Osteoblast (primary cell): ENCODE data around the gene RPL23. TPM values are rescaled to one million over a fixed set of nuclear protein-coding genes. Genes with fewer than 3 reads are reported as not detected.

Experiments
- DNase-seq: peaks from one replicate; pipeline ENCODE4 v3.0.0; 2011; ENCODE audit warnings: low spot score, mixed read lengths; ENCODE audit not compliant: insufficient read length; ENCODE audit errors: missing footprints
- H2AFZ ChIP-seq: 2 replicates; pipeline ENCODE4 v1.6.0; 2011; ENCODE audit warnings: mild to moderate bottlenecking, low read length
- H3K27ac ChIP-seq: 2 replicates; pipeline ENCODE4 v1.5.1; 2011; ENCODE audit warnings: mild to moderate bottlenecking, low read depth, low read length, moderate library complexity
- H3K27me3 ChIP-seq: 2 replicates; pipeline ENCODE4 v1.6.0; 2012; ENCODE audit warnings: mild to moderate bottlenecking, control low read depth, inconsistent platforms, low read length, moderate library complexity; ENCODE audit not compliant: insufficient read depth
- H3K36me3 ChIP-seq: 2 replicates; pipeline ENCODE4 v1.5.1; 2011; ENCODE audit warnings: mild to moderate bottlenecking, low read length, control low read depth, moderate library complexity; ENCODE audit not compliant: insufficient read depth
- H3K4me1 ChIP-seq: 2 replicates; pipeline ENCODE4 v1.5.1; 2011; ENCODE audit warnings: mild to moderate bottlenecking, low read length, control low read depth, moderate library complexity; ENCODE audit not compliant: insufficient read depth
- H3K4me2 ChIP-seq: 2 replicates; pipeline ENCODE4 v1.6.0; 2011; ENCODE audit warnings: mild to moderate bottlenecking, low read length; ENCODE audit not compliant: insufficient read depth
- H3K4me3 ChIP-seq: fragments of 200-600 bp; sonication (generic); 3 replicates; pipeline ENCODE4 v1.5.1; 2012; ENCODE audit warnings: mild to moderate bottlenecking, low read length, inconsistent platforms; ENCODE audit not compliant: insufficient read depth
- H3K79me2 ChIP-seq: 2 replicates; pipeline ENCODE4 v1.6.0; 2012; ENCODE audit warnings: mild to moderate bottlenecking, low read length, control low read depth, inconsistent platforms; ENCODE audit not compliant: insufficient read depth
- H3K9me3 ChIP-seq: 2 replicates; pipeline ENCODE4 v1.5.1; 2011; ENCODE audit warnings: low read depth, low read length, control low read depth
- H4K20me1 ChIP-seq: 2 replicates; pipeline ENCODE4 v1.6.0; 2012; ENCODE audit warnings: mild to moderate bottlenecking, low read length, control low read depth; ENCODE audit not compliant: insufficient read depth
- total RNA-seq: library from RNA; depleted of rRNA; stranded (reverse); fragments of >200 nt; gene quantifications from 2 replicates; pipeline ENCODE4 v1.2.3, GENCODE V29; 2012
- TF ChIP-seq, protein P1 (sequence below): IDR thresholded peaks from 2 replicates; pipeline ENCODE4 v1.5.1; 2011; ENCODE audit warnings: mild to moderate bottlenecking, low read depth, low read length, moderate library complexity; ENCODE audit errors: extremely low read depth

The RPL23 gene
- total RNA-seq, 1 donor = 821 TPM

DNA sequence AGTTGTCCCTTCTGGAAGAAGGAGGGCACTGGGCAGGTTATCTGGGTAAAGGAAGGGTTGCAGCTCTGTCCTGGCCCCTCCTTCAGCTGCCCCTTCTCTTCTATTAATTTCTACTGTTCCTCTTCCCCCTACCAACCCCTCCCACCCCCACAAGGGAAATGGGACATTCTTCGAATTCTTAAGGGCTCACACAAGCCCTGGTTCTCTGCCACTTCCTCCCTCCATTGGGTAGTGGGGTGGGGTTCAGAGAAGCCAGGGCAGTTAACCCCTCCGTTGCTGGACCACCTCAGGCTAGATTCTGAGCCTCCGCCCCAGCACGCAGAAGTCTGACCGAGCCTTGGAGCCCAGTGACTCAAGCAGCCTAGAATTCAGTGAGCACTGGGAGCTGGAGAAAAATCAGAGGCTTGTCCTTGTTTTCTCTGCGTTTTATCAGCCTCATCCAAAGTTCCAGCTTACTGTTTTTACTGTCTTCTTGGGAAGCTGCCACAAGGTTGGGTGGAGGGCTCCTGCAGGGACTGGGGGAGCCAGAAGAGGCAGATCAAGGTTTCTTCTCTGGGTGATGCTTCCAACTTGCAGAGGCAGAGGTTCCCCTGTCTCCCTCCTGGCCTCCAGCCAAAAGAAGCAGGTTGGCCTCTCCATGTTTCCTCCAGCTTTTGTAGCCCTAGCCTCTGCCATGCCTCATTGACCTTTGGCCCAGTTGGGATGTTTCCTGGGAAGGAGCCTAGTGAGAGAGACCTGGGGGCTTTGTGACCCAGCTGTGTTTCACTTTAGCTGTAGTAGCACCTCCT lies 26.6 kb upstream of the RPL23 start:
- Histone ChIP-seq H3K9me3 (no peaks in the 10 kb centered on the region), H3K4me3 (peak overlapping the region; percentile 24), H2AFZ (no peak overlapping the region), H3K36me3 (peaks cover 47% of the 10 kb centered on the region), H3K27ac (peak overlapping the region; percentile 54), H3K4me1 (peaks cover 62% of the 10 kb centered on the region), H3K4me2 (peak overlapping the region; percentile 51), H3K27me3 (no peaks in the 10 kb centered on the region), H4K20me1 (peaks cover 82% of the 10 kb centered on the region), H3K79me2 (peaks cover 86% of the 10 kb centered on the region)
- TF ChIP-seq, protein P1, sequence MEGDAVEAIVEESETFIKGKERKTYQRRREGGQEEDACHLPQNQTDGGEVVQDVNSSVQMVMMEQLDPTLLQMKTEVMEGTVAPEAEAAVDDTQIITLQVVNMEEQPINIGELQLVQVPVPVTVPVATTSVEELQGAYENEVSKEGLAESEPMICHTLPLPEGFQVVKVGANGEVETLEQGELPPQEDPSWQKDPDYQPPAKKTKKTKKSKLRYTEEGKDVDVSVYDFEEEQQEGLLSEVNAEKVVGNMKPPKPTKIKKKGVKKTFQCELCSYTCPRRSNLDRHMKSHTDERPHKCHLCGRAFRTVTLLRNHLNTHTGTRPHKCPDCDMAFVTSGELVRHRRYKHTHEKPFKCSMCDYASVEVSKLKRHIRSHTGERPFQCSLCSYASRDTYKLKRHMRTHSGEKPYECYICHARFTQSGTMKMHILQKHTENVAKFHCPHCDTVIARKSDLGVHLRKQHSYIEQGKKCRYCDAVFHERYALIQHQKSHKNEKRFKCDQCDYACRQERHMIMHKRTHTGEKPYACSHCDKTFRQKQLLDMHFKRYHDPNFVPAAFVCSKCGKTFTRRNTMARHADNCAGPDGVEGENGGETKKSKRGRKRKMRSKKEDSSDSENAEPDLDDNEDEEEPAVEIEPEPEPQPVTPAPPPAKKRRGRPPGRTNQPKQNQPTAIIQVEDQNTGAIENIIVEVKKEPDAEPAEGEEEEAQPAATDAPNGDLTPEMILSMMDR = no peak
- peak; percentile 96 for DNase-seq

DNA sequence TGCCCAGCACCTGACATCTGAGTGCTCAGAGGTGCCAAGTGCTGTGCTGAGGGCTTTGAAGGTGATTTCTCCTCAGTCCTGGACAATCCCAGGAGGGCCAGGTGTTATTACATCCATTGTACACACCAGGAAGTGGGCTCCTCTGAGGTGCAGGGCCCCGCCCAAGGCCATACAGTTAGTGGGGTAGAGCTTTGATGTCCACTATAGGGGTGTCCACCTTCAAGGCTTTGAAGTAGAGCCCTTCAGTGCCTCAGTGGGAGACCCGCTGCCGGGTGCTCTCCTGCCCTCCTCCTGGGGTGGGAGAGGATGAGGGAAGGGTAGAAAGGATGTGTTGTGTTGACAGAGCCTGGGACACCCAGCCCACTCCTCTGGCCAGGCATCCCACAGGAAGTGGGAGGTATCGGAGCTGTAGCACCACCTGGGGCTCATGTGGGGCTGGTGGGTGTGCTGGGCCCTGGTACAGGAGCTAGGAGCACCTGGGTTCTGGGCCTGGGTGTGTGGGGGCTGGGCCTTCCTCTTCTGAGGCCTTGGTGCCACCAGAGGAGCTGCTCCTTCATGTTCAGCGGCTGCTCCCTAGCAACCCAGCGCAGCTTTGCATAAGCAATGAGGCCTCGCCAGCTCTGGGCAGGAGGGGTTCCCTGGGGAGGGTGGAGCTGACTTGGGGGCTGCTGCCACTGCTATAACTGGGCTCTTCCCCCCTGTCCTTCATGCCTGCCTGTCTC lies 23.8 kb upstream of the RPL23 start:
- peaks cover 87% of the 10 kb centered on the region for H3K79me2 ChIP-seq
- H3K36me3 ChIP-seq = peaks cover 35% of the 10 kb centered on the region
- H3K27ac ChIP-seq = peak overlapping the region; percentile 33
- H3K27me3 ChIP-seq = no peaks in the 10 kb centered on the region
- H3K4me3 ChIP-seq = no peak overlapping the region
- no peak overlapping the region for H3K4me2 ChIP-seq
- peaks cover 73% of the 10 kb centered on the region for H3K4me1 ChIP-seq
- no peak overlapping the region for H2AFZ ChIP-seq
- H3K9me3 ChIP-seq = no peaks in the 10 kb centered on the region
- TF ChIP-seq, protein P1 = no peak
- peaks cover 87% of the 10 kb centered on the region for H4K20me1 ChIP-seq
- peak; percentile 49 for DNase-seq

DNA sequence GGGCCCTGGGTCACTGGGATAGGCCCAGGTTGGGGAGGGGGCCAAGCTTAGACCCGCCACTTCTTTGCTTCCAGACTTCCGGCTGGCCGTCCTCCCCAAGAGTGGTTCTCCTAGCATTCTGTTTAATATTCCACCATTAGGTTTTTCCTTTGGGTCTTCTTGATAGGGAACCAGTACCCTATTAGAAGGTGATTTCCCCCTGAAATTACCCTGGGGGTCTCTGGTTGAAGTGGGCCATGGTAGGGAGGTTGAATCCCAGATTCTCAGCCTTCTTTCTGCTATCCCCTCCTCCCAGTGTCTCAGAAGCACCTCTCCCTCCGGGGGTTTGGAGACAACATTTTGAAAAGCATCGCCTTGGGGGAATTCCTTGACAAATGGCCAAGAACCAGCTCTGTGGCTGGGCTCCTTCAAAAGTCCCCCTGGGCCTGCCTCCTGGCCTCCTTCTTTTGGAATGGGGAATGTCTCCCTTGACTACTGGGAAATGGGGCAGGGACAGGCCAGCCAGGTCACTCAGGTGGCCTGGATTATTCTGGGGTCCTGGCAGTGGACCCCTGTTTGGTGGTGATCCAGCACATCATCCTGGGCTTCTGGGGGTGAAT lies 22.1 kb upstream of the RPL23 start:
- Histone ChIP-seq H3K79me2 (peaks cover 87% of the 10 kb centered on the region), H3K36me3 (peaks cover 27% of the 10 kb centered on the region), H2AFZ (no peak overlapping the region), H4K20me1 (peaks cover 85% of the 10 kb centered on the region), H3K9me3 (no peaks in the 10 kb centered on the region), H3K4me3 (peak overlapping the region; percentile 54), H3K27ac (peak overlapping the region; percentile 7), H3K4me2 (peak overlapping the region; percentile 94), H3K27me3 (no peaks in the 10 kb centered on the region), H3K4me1 (peaks cover 64% of the 10 kb centered on the region)
- TF ChIP-seq, protein P1 = no peak
- DNase-seq = peak; percentile 70
